IMR-90 (cell line): ENCODE data around the gene CAMTA1.

Source experiments
- MAFK ChIP-seq: IDR thresholded peaks from 2 replicates; pipeline ENCODE4 v1.6.1; 2012; ENCODE audit warnings: low read depth, low read length, improper control_type of control experiment
- POLR2A ChIP-seq: IDR thresholded peaks from 2 replicates; pipeline ENCODE4 v1.6.1; 2012; ENCODE audit warnings: mild to moderate bottlenecking, low read depth, low read length
- RCOR1 ChIP-seq: IDR thresholded peaks from 2 replicates; pipeline ENCODE4 v1.6.1; 2012; ENCODE audit warnings: mild to moderate bottlenecking, low read length, improper control_type of control experiment; ENCODE audit not compliant: insufficient replicate concordance
- RFX5 ChIP-seq: IDR thresholded peaks from 2 replicates; pipeline ENCODE4 v1.8.0; 2012; ENCODE audit warnings: low read depth, mild to moderate bottlenecking, low read length, moderate library complexity
- TF ChIP-seq, protein P1 (sequence below): conservative IDR thresholded peaks from 2 replicates; pipeline ENCODE4 v1.5.1; 2012; ENCODE audit warnings: mild to moderate bottlenecking, low read depth, low read length, improper control_type of control experiment

DNA sequence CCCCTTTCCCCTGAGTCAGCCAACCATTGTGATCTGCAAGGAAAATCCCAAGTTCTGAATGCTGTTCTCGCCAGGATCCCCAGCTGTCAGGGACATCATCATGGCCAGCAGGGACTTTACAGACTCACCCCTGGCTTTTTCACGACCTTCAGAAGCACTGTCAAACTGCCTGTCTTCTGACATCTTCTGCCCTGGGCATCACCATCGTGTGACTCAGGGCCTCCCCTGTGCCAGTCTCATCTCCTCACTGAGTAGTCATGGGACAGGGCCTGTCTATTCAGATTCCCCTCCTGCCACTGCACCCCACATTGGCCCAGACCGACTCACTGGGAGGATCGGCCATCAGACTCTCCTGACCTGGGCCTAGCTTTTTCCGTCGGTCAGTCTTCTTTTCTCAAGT is 913.4 kb downstream of the CAMTA1 start:
- TF ChIP-seq, protein P1, sequence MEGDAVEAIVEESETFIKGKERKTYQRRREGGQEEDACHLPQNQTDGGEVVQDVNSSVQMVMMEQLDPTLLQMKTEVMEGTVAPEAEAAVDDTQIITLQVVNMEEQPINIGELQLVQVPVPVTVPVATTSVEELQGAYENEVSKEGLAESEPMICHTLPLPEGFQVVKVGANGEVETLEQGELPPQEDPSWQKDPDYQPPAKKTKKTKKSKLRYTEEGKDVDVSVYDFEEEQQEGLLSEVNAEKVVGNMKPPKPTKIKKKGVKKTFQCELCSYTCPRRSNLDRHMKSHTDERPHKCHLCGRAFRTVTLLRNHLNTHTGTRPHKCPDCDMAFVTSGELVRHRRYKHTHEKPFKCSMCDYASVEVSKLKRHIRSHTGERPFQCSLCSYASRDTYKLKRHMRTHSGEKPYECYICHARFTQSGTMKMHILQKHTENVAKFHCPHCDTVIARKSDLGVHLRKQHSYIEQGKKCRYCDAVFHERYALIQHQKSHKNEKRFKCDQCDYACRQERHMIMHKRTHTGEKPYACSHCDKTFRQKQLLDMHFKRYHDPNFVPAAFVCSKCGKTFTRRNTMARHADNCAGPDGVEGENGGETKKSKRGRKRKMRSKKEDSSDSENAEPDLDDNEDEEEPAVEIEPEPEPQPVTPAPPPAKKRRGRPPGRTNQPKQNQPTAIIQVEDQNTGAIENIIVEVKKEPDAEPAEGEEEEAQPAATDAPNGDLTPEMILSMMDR = no peak
- TF ChIP-seq POLR2A (no peak), RFX5 (no peak), MAFK (no peak), RCOR1 (no peak)
